Heart left ventricle (tissue), 16 donors: ENCODE data around the gene MS4A4A. TPM values are rescaled to one million over a fixed set of nuclear protein-coding genes. Genes with fewer than 3 reads are reported as not detected.
A peak's percentile ranks its signal among the peaks of the same experiment; 100 is the strongest.

Experiments used
- ATAC-seq, 4 donors: fragments of 200-7000 bp; cut with Tn5 transposase; one replicate each; pipeline ENCODE4 v1.9.1; 2020 to 2022; ENCODE audit warnings: moderate library complexity in 4 of 4, mild to moderate bottlenecking in 3 of 4, moderate number of reproducible peaks in 1 of 4
- DNase-seq, 5 donors: peaks; one replicate each; pipeline ENCODE4 v3.0.0-alpha.2; 2020
- H3K27ac ChIP-seq, 12 donors: fragments of 200-600 bp; sonication (generic) in 4 of 12; one replicate each; pipeline versions ENCODE4 v1.5.0 to v1.8.0; 2016 to 2022; ENCODE audit warnings: mild to moderate bottlenecking in 2 of 12
- H3K27me3 ChIP-seq, 9 donors: fragments of 200-600 bp; sonication (generic) in 2 of 9; one replicate each; pipeline versions ENCODE4 v1.5.1 to v1.8.0; 2016 to 2022; ENCODE audit warnings: mild to moderate bottlenecking in 3 of 9
- H3K36me3 ChIP-seq, 9 donors: fragments of 200-600 bp; sonication (generic) in 2 of 9; one replicate each; pipeline versions ENCODE4 v1.5.0 to v1.8.0; 2018 to 2022; ENCODE audit warnings: mild to moderate bottlenecking in 2 of 9
- H3K4me1 ChIP-seq, 12 donors: fragments of 200-600 bp; sonication (generic) in 4 of 12; one replicate each; pipeline versions ENCODE4 v1.5.0 to v1.8.0; 2016 to 2022; ENCODE audit warnings: mild to moderate bottlenecking in 3 of 12
- H3K4me3 ChIP-seq, 12 donors: fragments of 200-600 bp; sonication (generic) in 4 of 12; one replicate each; pipeline versions ENCODE4 v1.5.0 to v1.8.0; 2017 to 2022; ENCODE audit warnings: mild to moderate bottlenecking in 9 of 12, moderate library complexity in 4 of 12
- H3K9me3 ChIP-seq, 12 donors: fragments of 200-600 bp; sonication (generic) in 4 of 12; one replicate each; pipeline versions ENCODE4 v1.5.0 to v1.8.0; 2016 to 2022; ENCODE audit warnings: mild to moderate bottlenecking in 1 of 12
- POLR2A ChIP-seq, 2 donors: fragments of 450-650 bp; IDR thresholded peaks; one replicate each; pipeline ENCODE4 v1.6.1; 2017; ENCODE audit warnings: antibody characterized with exemption in 2 of 2, mild to moderate bottlenecking in 2 of 2, moderate library complexity in 2 of 2
- WGBS, 4 donors: extraction: QIAGEN DNeasy Blood & Tissue Kit in 2 of 4; methylation state at CpG; one replicate each; pipeline versions ENCODE4 v1.1.5 to v1.1.7; 2013 to 2018; 5-methylcytosine and 5-hydroxymethylcytosine counted together
- intact Hi-C, 10 donors: fragments of 100-400 bp; cut with DNase I; formaldehyde crosslinking; loops; one replicate each; pipeline versions ENCODE4 v1.11.1 to v1.14.2; 2022
- polyA plus RNA-seq, 2 donors: library from polyadenylated mRNA; stranded (reverse); fragments of 200-250 nt; gene quantifications; one replicate each; pipeline ENCODE4 v1.2.3, GENCODE V29; 2013
- total RNA-seq, 9 donors: library from RNA; depleted of rRNA in 2 of 9; stranded (reverse); fragments of >200 nt in 2 of 9; fragmentation: NEBNext Ultra II Directional in 3 of 9; extraction: Animal tissue kit (Norgen Biotek cat#: 25700) in 3 of 9; gene quantifications; one replicate each; pipeline versions ENCODE4 v1.1.0 to v1.2.4, GENCODE V29; 2016 to 2023
- TF ChIP-seq, protein P1 (sequence below), 12 donors: fragments of 200-600 bp; sonication (generic) in 4 of 12; IDR thresholded peaks; one replicate each; pipeline versions ENCODE4 v1.5.0 to v1.8.0; 2018 to 2022; ENCODE audit warnings: antibody characterized with exemption in 12 of 12, mild to moderate bottlenecking in 5 of 12
- donor health status: ischemic (EF 13 %, LVEDD 7.1; RV severe dilation, severe dysfunction).
- donor health status: healthy with polysubstance abuse.
- donor health status: DM: no; HTN: yes; CAD: no.
- donor health status: DM: no; HTN: no; CAD: no.
- donor health status: ischemic (EF 25% LVEDD 6.9; RV normal size, moderate dysfunction).
- donor health status: ischemic (EF 25% LVEDD 5.7; RV mildly dilated, moderate dysfunction).
- donor health status: healthy.
- donor health status: DM: yes; HTN: yes; CAD: no.
- donor health status: ischemic (EF 35%, LVEDD 5.7; RV mildly dilated, moderate dysfunction).
- donor health status: nonischemic (EF 11% LVEDD 7.7; RV severe dilation, severe dysfunction).
- donor health status: DM: yes; HTN: yes; CAD: no.
- donor health status: PGD.
- donor health status: ischemic (EF 29% LVEDD 5.4; RV normal size, mild dysfunction).
- donor health status: nonischemic (EF 23%, LVEDD 6.1; RV moderate dilation, normal function).

MS4A4A gene
- total and polyA plus RNA-seq, 11 donors, result 4.1 to 72.2 (median 8.0) TPM

GRCh38 chr11:60305906-60306619 lies 25.6 kb downstream of the MS4A4A start:
- no peak overlapping the region for H3K4me3 ChIP-seq
- no peaks in the 10 kb centered on the region for H3K9me3 ChIP-seq
- 50 to 71% (median 66%) methylated on average over 3 of the region's 3 CpGs for WGBS, 4 donors
- no peak for TF ChIP-seq POLR2A (IDR thresholded peaks at IDR 0.05)
- TF ChIP-seq, protein P1, sequence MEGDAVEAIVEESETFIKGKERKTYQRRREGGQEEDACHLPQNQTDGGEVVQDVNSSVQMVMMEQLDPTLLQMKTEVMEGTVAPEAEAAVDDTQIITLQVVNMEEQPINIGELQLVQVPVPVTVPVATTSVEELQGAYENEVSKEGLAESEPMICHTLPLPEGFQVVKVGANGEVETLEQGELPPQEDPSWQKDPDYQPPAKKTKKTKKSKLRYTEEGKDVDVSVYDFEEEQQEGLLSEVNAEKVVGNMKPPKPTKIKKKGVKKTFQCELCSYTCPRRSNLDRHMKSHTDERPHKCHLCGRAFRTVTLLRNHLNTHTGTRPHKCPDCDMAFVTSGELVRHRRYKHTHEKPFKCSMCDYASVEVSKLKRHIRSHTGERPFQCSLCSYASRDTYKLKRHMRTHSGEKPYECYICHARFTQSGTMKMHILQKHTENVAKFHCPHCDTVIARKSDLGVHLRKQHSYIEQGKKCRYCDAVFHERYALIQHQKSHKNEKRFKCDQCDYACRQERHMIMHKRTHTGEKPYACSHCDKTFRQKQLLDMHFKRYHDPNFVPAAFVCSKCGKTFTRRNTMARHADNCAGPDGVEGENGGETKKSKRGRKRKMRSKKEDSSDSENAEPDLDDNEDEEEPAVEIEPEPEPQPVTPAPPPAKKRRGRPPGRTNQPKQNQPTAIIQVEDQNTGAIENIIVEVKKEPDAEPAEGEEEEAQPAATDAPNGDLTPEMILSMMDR (IDR thresholded peaks at IDR 0.05), result no peak
- intact Hi-C loops, result no loop called here
- no peaks in the 10 kb centered on the region for H3K27me3 ChIP-seq
- ATAC-seq (no peak), DNase-seq (no peak)
- peaks cover 0 to 38% (median 0%) of the 10 kb centered on the region in 9 donors for H3K36me3 ChIP-seq
- peak overlapping the region in 1 of 12 donors; percentile 5 for H3K27ac ChIP-seq
- H3K4me1 ChIP-seq, result peaks cover 0 to 20% (median 0%) of the 10 kb centered on the region in 12 donors

- 81 to 88% (median 83%) methylated on average over 3 of the region's 3 CpGs for WGBS, 4 donors
- ATAC-seq, result no peak
- H3K4me1 ChIP-seq, result peaks cover 0 to 26% (median 0%) of the 10 kb centered on the region in 12 donors
Measured at GRCh38 chr11:60307507-60308195, 27.2 kb downstream of the MS4A4A start.

GRCh38 chr11:60310407-60310998 lies 30.0 kb downstream of the MS4A4A start:
- peak; percentile 48 to 83 (median 56) for ATAC-seq

More at GRCh38 chr11:60307507-60308195, 27.2 kb downstream of the MS4A4A start:
- Histone ChIP-seq H3K36me3 (peaks cover 0 to 31% (median 0%) of the 10 kb centered on the region in 9 donors), H3K27ac (peak overlapping the region in 1 of 12 donors; percentile 84), H3K27me3 (no peaks in the 10 kb centered on the region), H3K4me3 (no peak overlapping the region), H3K9me3 (no peaks in the 10 kb centered on the region)
- no peak for DNase-seq
- TF ChIP-seq, protein P1 (IDR thresholded peaks at IDR 0.05), result no peak
- TF ChIP-seq POLR2A (IDR thresholded peaks at IDR 0.05), result no peak
- intact Hi-C loops, result no loop called here

More at GRCh38 chr11:60310407-60310998, 30.0 kb downstream of the MS4A4A start:
- peak in 2 of 5 donors; percentile 14 to 41 for DNase-seq
- 50 to 58% (median 55%) methylated on average over 5 of the region's 5 CpGs for WGBS, 4 donors
- Histone ChIP-seq H3K27ac (peak overlapping the region in 3 of 12 donors; percentile 48 to 89 (median 49)), H3K4me3 (no peak overlapping the region), H3K9me3 (no peaks in the 10 kb centered on the region), H3K4me1 (peaks cover 0 to 26% (median 0%) of the 10 kb centered on the region in 12 donors), H3K36me3 (peaks cover 0 to 19% (median 0%) of the 10 kb centered on the region in 9 donors), H3K27me3 (no peaks in the 10 kb centered on the region)
- TF ChIP-seq, protein P1 (IDR thresholded peaks at IDR 0.05), result no peak
- no peak for TF ChIP-seq POLR2A (IDR thresholded peaks at IDR 0.05)
- intact Hi-C loops, result no loop called here
